Iris pigment epithelial cell (primary cell): Measurements from ENCODE around the gene MICAL3.
A peak's percentile ranks its signal among the peaks of the same experiment; 100 is the strongest.
"Not testable (repeated sequence)": the region's sequence is repeated elsewhere in the genome, so short reads cannot be mapped to it uniquely, and the experiment has no call there.

Experiments
- DNase-seq: peaks from one replicate; pipeline ENCODE4 v3.0.0-alpha.2; 2011; ENCODE audit warnings: low read depth

MICAL3 gene

GRCh38 chr22:17888439-17888838 is 135.9 kb downstream of the MICAL3 start:
- DNase-seq = no peak

DNA sequence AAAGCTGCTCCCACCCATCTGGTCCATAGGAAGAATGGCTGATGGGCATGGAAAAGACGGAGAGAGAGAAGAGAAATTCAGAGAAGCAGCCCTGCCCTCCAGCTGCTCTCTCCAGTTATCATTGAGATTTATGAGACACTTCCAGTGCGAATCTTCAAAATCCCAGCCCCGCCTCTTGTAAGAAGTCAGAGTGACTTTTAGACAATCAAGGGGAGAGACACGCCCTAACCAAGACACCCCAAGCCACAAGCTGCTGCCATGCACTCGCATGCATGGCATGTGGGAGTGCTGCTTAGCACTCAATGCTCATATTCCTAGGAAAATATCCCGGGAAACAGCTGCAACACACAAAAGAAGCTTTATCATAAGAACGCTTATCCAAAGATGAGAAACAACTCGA is 139.5 kb downstream of the MICAL3 start:
- no peak for DNase-seq

- DNase-seq = no peak
These were observed 140.3 kb downstream of the MICAL3 start for GRCh38 chr22:17884084-17884483.

DNA sequence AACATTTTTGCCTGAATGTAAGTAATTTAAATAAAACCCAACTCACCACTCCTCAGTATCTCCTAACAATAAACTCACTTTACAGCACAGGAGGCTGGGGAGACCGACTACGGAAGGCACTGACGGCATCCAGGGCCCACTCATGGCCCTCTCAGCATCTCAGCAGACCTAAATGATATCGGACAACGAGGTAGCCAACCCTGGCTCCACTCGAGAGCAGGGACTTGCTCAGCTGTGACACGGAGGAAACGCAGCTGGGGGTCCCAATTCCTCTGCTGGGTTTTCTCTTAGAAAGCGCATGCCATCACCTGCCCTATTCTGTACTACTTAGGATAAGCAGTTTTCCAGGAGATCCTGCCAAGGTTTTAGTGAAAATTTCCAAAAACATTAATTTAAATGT is 141.0 kb downstream of the MICAL3 start:
- DNase-seq = no peak

GRCh38 chr22:17882727-17883126 is 141.6 kb downstream of the MICAL3 start:
- DNase-seq = no peak

DNA sequence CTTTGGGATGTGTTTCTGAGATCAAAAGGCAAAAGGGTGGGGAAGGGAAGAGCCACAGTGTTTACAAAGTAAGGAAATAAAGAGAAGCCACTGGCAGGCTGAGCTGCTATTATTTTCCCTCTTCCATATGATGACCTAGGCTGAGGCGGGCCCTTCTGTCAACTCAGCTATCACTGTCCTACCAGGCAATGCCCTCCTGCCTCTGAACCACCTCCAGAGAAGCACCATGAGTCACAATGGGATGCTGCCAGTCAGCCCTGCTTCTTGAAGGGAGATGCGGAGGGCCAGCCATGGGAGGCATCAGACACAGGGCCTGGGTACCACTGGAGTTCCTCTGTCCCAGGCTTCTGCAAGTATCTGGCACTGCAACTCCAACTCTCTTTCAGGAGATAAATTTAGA is 142.2 kb downstream of the MICAL3 start:
- no peak for DNase-seq

- DNase-seq = no peak
These were observed 143.0 kb downstream of the MICAL3 start for GRCh38 chr22:17881366-17881765.

DNA sequence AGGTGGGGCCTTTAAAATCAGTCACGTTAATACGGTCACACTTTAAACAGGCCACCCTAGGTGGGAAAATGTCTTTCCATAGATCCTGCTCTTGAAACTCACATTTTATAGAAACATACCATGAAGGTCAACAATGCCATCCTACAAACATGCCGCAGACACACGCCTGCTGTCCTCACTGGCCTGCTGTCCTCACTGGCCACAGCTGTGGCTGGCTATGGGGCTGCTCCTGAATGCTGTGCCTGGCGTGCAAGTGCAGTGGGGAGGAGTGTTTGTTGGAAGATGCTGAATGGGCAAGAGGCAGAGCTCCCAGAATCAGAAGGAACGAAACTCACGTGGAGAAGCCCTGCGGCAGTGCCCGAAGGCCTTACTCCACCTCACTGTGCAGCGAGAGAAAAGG is 143.9 kb downstream of the MICAL3 start:
- no peak for DNase-seq

GRCh38 chr22:17880020-17880419 is 144.3 kb downstream of the MICAL3 start:
- no peak for DNase-seq

DNA sequence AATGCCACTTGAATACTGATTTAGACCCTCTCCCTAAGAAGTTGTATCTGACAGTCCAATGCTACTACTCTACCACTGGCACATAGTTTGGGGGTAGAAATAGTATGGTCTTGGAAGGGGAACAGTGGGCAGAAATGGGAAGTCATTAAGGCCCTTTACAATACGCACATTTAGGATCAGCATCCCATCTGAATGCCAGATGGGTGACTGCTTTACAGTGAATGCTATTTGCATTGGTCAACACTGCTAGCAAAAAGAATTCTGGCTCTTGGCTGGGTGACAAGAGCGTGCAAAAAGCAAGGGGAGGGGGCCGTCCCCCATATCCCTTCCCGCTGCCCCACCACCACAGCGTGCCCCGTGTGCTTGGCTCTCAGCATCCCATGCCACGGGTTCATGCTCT is 145.4 kb downstream of the MICAL3 start:
- no peak for DNase-seq

DNA sequence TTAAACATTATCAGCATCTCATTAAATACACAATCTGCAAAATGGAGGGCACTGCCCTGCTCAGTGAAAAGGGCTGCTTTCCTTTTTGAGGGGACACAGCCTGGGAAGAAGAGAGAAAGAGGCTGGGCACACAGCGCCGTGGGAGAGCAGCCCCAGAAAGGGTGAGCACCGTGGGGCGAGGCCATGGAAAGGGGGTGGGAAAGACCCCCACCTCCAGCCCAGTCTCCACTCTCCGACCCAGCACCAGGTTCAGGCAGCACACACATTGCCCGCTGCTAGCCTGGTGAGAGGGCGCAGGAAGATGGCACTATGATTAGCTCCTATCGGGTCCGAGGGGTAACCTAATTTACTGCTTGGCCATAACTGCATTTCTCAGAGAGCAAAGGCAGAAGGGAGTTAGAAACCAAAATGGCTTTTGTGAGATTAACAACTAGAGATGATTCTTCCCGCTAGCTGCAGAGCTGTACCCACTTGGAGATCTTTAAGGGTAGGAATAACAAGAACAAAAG is 146.1 kb downstream of the MICAL3 start:
- DNase-seq = no peak

DNA sequence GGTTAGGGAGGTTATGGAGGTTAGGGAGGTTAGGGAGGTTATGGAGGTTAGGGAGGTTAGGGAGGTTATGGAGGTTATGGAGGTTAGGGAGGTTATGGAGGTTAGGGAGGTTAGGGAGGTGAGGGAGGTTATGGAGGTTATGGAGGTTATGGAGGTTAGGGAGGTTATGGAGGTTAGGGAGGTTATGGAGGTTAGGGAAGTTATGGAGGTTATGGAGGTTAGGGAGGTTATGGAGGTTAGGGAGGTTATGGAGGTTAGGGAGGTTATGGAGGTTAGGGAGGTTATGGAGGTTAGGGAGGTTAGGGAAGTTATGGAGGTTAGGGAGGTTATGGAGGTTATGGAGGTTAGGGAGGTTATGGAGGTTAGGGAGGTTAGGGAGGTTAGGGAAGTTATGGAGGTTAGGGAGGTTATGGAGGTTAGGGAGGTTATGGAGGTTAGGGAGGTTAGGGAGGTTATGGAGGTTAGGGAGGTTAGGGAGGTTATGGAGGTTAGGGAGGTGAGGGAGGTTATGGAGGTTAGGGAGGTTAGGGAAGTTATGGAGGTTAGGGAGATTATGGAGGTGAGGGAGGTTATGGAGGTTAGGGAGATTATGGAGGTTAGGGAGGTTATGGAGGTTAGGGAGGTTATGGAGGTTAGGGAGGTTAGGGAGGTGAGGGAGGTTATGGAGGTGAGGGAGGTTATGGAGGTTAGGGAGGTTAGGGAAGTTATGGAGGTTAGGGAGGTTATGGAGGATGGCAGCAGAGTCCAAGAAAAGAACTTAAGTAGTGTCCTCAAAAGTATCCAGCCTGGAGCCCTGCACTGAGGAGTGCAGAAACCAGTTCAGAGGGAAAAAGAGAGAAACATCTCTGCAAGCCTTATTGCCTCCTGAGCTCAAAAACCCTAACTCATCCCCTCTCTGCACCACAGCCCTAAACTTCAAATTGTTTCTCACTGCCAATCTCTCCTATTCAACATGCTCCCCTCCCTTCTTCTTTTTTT is 147.2 kb downstream of the MICAL3 start:
- DNase-seq = not testable (repeated sequence)

DNA sequence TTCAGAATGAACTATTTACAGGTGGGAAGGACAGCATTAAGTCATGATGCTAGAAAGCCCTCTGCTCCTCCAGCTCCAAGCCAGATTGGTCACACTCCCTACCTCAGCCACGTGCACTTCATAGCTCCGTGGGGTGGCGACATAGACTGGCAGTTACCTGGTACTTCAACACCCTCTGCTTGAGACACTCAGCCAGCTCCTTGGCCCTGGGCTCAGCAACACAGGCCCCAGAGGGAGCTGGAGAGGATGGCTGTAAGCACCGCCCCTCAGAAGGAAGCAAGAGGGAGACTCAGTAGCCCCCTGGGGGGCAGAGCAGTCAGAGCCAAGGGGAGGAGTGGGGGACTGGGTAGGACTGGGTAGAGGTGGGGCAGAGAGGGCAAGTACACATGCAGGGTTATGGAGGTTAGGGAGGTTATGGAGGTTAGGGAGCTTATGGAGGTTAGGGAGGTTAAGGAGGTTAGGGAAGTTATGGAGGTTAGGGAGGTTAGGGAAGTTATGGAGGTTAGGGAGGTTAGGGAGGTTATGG is 148.0 kb downstream of the MICAL3 start:
- no peak for DNase-seq

- DNase-seq = no peak
These were observed 148.7 kb downstream of the MICAL3 start for GRCh38 chr22:17875631-17876030.

GRCh38 chr22:17875156-17875555 is 149.2 kb downstream of the MICAL3 start:
- DNase-seq = no peak

DNA sequence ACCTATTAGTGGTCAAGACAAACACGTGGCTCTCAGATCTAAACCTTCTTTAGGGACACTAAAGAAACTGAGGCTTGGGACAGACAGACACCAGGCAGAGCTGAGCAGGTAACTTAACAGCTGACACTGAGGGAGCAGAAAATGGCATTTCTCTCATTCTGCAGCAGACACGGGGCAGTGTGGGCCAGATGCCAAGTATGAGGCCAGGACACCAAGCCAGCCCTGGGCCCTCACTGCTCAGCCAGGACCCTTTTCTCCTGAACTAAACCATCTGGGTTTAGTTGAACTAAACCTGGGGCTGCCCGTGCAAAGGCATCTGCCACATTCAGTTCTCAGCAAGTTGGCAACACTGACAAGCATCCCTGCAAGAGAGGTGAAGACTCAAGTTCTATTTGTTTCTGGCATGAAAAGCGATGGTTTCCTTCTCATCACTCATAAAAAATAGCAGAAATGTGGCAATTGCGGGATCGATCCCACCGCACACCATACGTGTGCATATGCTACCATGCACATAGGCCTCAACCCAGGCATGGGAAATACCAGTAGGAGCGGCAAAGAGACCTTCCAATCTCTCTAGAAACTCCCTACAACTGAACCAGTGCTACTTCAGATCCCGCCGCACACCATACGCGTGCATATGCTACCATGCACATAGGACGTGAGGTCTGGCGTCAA is 150.0 kb downstream of the MICAL3 start:
- no peak for DNase-seq

- DNase-seq = no peak
These were observed 150.6 kb downstream of the MICAL3 start for GRCh38 chr22:17873804-17874203.

GRCh38 chr22:17873116-17873515 is 151.2 kb downstream of the MICAL3 start:
- DNase-seq = no peak

- peak; percentile 11 for DNase-seq
These were observed 151.9 kb downstream of the MICAL3 start for GRCh38 chr22:17872471-17872870.

DNA sequence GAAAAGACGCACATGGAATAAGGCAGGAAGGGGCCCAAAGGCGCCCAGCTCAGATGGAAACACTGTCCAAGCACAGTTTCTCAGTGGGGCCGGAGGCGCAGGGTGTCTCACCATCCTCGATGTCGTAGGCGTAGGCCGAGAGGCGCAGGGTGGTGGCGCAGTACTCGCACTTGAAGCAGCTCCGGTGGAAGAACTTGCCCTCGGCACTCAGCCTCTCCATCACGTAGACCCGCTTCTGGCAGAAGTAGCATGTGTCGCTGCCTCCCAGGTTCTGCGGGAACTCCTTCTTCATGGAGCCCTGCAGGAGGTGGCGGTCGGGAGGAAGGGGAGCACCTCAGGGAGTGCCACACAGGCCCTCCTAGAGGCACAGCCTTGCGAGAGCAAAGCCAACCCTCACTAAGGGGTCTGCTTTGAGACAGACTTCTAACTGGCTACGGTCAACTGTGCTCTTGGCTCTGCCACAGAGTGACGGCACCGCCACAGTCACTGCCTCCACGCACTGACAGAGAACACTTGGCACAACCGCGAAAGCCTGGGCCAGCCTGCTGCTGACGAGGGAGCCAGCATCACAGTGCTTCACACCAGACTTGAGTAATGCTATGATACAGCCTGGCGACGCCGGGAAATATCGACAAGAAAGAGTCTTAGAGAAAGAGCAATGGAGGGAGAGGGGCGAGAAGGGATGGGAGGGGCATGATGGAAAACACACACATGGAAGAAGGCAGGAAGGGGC is 152.5 kb downstream of the MICAL3 start:
- no peak for DNase-seq

GRCh38 chr22:17870407-17870806 is 154.0 kb downstream of the MICAL3 start:
- no peak for DNase-seq
